Astrocyte (in vitro differentiated cells and primary cell): ENCODE measurements around the gene PAK4.

ENCODE experiments used
- CTCF ChIP-seq: IDR thresholded peaks from 2 replicates; pipeline ENCODE4 v1.5.1; 2011; ENCODE audit warnings: low read depth, mild to moderate bottlenecking, inconsistent platforms, low read length, moderate library complexity; ENCODE audit not compliant: insufficient read depth
- EZH2 ChIP-seq: IDR thresholded peaks from 2 replicates; pipeline ENCODE4 v1.6.1; 2012; ENCODE audit warnings: mild to moderate bottlenecking, low read length, inconsistent platforms; ENCODE audit not compliant: insufficient read depth

GRCh38 chr19:39155741-39156140 lies 30.2 kb downstream of the PAK4 start:
- no peak for TF ChIP-seq EZH2
- TF ChIP-seq CTCF: no peak
